T-helper 2 cell (primary cell): Measurements from ENCODE around the gene UBAC2.
A peak's percentile ranks its signal among the peaks of the same experiment; 100 is the strongest.

Source experiments
- DNase-seq, 5 experiments: peaks; one replicate each; pipeline versions ENCODE4 v3.0.0 to v3.0.0-alpha.2; 2012 to 2022

The UBAC2 gene

GRCh38 chr13:99361197-99361596 lies 160.5 kb downstream of the UBAC2 start:
- DNase-seq: peak in 1 of 5 experiments; percentile 83

GRCh38 chr13:99362362-99362761 lies 161.7 kb downstream of the UBAC2 start:
- no peak for DNase-seq

- DNase-seq: no peak
Measured at GRCh38 chr13:99363391-99363790, 162.7 kb downstream of the UBAC2 start.

- no peak for DNase-seq
Measured at GRCh38 chr13:99363949-99364348, 163.3 kb downstream of the UBAC2 start.

GRCh38 chr13:99366075-99366987 lies 165.7 kb downstream of the UBAC2 start:
- no peak for DNase-seq

GRCh38 chr13:99367106-99367616 lies 166.5 kb downstream of the UBAC2 start:
- DNase-seq: peak in 2 of 5 experiments; percentile 49 to 67

- DNase-seq: peak in 1 of 5 experiments; percentile 78
Measured at GRCh38 chr13:99367663-99368448, 167.2 kb downstream of the UBAC2 start.

- DNase-seq: peak in 1 of 5 experiments; percentile 24
Measured at GRCh38 chr13:99370481-99371275, 170.0 kb downstream of the UBAC2 start.

- peak in 3 of 5 experiments; percentile 55 to 71 (median 69) for DNase-seq
Measured at GRCh38 chr13:99371956-99372355, 171.3 kb downstream of the UBAC2 start.

GRCh38 chr13:99373436-99373835 lies 172.8 kb downstream of the UBAC2 start:
- DNase-seq: no peak

- DNase-seq: no peak
Measured at GRCh38 chr13:99374169-99374991, 173.7 kb downstream of the UBAC2 start.

GRCh38 chr13:99374994-99375737 lies 174.5 kb downstream of the UBAC2 start:
- DNase-seq: peak in 3 of 5 experiments; percentile 47 to 76 (median 72)

GRCh38 chr13:99375738-99376080 lies 175.1 kb downstream of the UBAC2 start:
- no peak for DNase-seq

GRCh38 chr13:99376132-99376531 lies 175.5 kb downstream of the UBAC2 start:
- no peak for DNase-seq

- peak in 1 of 5 experiments; percentile 11 for DNase-seq
Measured at GRCh38 chr13:99376924-99377323, 176.3 kb downstream of the UBAC2 start.

GRCh38 chr13:99377641-99378040 lies 177.0 kb downstream of the UBAC2 start:
- no peak for DNase-seq

- DNase-seq: no peak
Measured at GRCh38 chr13:99378985-99379733, 178.5 kb downstream of the UBAC2 start.

- peak in 1 of 5 experiments; percentile 10 for DNase-seq
Measured at GRCh38 chr13:99379856-99380801, 179.5 kb downstream of the UBAC2 start.
